Suprapubic skin (tissue), 4 donors: ENCODE data around the gene ODAPH. TPM values are rescaled to one million over a fixed set of nuclear protein-coding genes. Genes with fewer than 3 reads are reported as not detected.
"Not testable (repeated sequence)": the region's sequence is repeated elsewhere in the genome, so short reads cannot be mapped to it uniquely, and the experiment has no call there.

Experiments
- DNase-seq, 2 donors: peaks; one replicate each; pipeline ENCODE4 v3.0.0-alpha.2; 2019; ENCODE audit warnings: low spot score in 2 of 2
- H3K27ac ChIP-seq: fragments of 200-600 bp; sonication (generic); one replicate; pipeline ENCODE4 v1.5.1; 2019
- H3K27me3 ChIP-seq: fragments of 200-600 bp; sonication (generic); one replicate; pipeline ENCODE4 v1.5.1; 2019
- H3K36me3 ChIP-seq: fragments of 200-600 bp; sonication (generic); one replicate; pipeline ENCODE4 v1.5.1; 2019
- H3K4me1 ChIP-seq: fragments of 200-600 bp; sonication (generic); one replicate; pipeline ENCODE4 v1.5.1; 2019
- H3K4me3 ChIP-seq: fragments of 200-600 bp; sonication (generic); one replicate; pipeline ENCODE4 v1.5.1; 2019; ENCODE audit warnings: mild to moderate bottlenecking
- H3K9me3 ChIP-seq: fragments of 200-600 bp; sonication (generic); one replicate; pipeline ENCODE4 v1.5.1; 2019
- EP300 ChIP-seq: sonication (generic); formaldehyde crosslinking; IDR thresholded peaks from one replicate; pipeline ENCODE4 v1.6.1; 2017; ENCODE audit warnings: antibody characterized with exemption
- POLR2A ChIP-seq, 2 donors: fragments of 450-650 bp; IDR thresholded peaks; one replicate each; pipeline ENCODE4 v1.6.1; 2017; ENCODE audit warnings: antibody characterized with exemption in 2 of 2, mild to moderate bottlenecking in 2 of 2, moderate library complexity in 2 of 2
- POLR2AphosphoS5 ChIP-seq, 3 donors: sonication (generic); formaldehyde crosslinking; IDR thresholded peaks; one replicate each; pipeline ENCODE4 v1.6.1; 2017; ENCODE audit warnings: antibody characterized with exemption in 3 of 3
- WGBS: methylation state at CpG from one replicate; pipeline ENCODE4 v1.1.5; 2018; 5-methylcytosine and 5-hydroxymethylcytosine counted together
- total RNA-seq, 4 donors: library from RNA; depleted of rRNA; stranded (reverse); fragments of >200 nt; gene quantifications; one replicate each; pipeline ENCODE4 v1.1.0, GENCODE V29; 2016
- TF ChIP-seq, protein P1 (sequence below), 2 donors: fragments of 200-600 bp in 1 of 2; fragments of 450-650 bp in 1 of 2; sonication (generic) in 1 of 2; IDR thresholded peaks; one replicate each; pipeline ENCODE4 v1.5.1; 2016 to 2019; ENCODE audit warnings: antibody characterized with exemption in 2 of 2, mild to moderate bottlenecking in 1 of 2, moderate library complexity in 1 of 2

The ODAPH gene
- total RNA-seq, 4 donors from 2014 or later = 0.56 TPM; not detected in 3

DNA sequence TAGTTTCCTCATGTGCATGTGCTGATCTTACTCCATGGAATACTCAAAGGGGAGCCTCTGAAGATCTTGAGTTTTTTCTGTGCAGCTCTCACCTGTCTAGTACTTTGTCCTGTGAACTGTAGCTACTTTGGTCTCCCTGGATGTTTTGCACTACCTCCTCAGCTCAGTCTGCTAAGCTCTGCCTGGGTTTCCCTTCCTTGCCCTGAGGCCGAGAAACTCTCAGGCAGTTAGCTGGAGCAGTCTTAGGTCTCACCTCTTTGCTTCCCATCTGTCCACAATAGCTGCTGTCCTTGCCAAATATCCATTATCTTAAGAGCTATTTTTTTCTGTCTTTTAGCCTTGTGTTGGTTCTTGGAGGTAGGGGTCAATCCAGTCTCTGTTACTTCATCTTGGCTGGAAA is 30.0 kb upstream of the ODAPH start:
- Histone ChIP-seq H3K4me3 (no peak overlapping the region), H3K27ac (no peak overlapping the region), H3K9me3 (no peaks in the 10 kb centered on the region), H3K27me3 (no peaks in the 10 kb centered on the region), H3K36me3 (peaks cover 70% of the 10 kb centered on the region), H3K4me1 (no peaks in the 10 kb centered on the region)
- no peak for DNase-seq
- TF ChIP-seq EP300 (no peak), POLR2AphosphoS5 (IDR thresholded peaks at IDR 0.05) (no peak)
- TF ChIP-seq, protein P1, sequence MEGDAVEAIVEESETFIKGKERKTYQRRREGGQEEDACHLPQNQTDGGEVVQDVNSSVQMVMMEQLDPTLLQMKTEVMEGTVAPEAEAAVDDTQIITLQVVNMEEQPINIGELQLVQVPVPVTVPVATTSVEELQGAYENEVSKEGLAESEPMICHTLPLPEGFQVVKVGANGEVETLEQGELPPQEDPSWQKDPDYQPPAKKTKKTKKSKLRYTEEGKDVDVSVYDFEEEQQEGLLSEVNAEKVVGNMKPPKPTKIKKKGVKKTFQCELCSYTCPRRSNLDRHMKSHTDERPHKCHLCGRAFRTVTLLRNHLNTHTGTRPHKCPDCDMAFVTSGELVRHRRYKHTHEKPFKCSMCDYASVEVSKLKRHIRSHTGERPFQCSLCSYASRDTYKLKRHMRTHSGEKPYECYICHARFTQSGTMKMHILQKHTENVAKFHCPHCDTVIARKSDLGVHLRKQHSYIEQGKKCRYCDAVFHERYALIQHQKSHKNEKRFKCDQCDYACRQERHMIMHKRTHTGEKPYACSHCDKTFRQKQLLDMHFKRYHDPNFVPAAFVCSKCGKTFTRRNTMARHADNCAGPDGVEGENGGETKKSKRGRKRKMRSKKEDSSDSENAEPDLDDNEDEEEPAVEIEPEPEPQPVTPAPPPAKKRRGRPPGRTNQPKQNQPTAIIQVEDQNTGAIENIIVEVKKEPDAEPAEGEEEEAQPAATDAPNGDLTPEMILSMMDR (IDR thresholded peaks at IDR 0.05) = no peak
- 96% methylated on average over 1 of the region's 1 CpG for WGBS

DNA sequence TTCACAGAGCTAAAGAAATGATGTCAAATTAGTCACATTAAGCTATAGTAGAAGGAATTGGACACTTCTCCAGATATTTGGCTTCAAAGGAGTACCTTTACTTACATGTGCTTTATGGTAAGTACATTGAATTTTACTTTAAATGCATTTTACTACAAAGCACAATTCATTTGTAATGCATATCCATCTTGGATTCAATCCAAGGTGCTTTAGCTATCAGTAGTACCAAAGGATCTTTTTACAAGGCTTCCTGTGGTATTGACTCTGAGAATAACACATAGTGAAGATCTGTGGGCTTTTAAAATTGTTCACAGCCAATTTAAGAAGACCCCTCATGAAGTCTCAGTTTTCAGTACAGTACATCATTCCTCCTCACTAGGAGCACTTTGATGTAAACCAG is 28.4 kb upstream of the ODAPH start:
- H3K9me3 ChIP-seq = peaks cover 2% of the 10 kb centered on the region
- H3K36me3 ChIP-seq = peaks cover 76% of the 10 kb centered on the region
- DNase-seq = no peak
- H3K27ac ChIP-seq = no peak overlapping the region
- no peak overlapping the region for H3K4me3 ChIP-seq
- TF ChIP-seq POLR2AphosphoS5 (IDR thresholded peaks at IDR 0.05) (no peak), EP300 (no peak), POLR2A (IDR thresholded peaks at IDR 0.05) (no peak)
- TF ChIP-seq, protein P1 (IDR thresholded peaks at IDR 0.05) = no peak
- no peaks in the 10 kb centered on the region for H3K4me1 ChIP-seq
- no peaks in the 10 kb centered on the region for H3K27me3 ChIP-seq

DNA sequence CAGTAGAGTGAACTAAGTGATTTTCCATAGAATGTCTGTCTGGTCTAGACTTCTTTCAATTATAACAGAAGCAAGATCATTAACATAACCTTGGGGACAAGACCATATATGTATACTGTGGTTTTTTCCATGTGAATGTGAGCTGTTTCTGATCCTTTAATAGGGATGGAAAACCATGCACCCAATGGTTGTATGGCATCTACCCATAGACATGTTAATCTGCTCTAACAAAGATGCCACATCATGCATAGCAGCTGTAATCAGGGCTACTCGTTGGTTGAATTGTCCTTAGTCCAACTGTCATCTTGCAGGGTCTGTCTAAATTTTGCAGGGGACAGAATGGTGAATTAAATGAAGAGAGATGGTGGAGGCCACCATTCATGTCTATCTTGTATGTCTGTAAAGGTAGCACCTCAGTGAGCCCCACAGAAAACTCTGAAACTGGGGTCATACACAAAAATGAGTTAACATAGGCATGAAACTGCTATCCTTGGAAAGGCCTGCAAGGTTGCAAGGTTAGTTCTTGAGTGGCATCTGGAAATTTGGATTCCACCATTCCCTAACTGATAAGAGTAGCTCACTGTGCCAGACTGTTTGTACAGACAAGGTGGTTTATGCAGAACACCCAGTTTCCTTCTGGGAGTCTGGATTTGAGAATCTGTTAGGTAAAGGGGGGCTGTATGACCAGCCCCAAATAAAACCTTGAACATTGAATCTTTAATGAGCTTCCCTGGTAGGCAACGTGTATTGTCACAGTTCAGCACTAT is 25.1 kb upstream of the ODAPH start:
- H3K27ac ChIP-seq = no peak overlapping the region
- peaks cover 71% of the 10 kb centered on the region for H3K36me3 ChIP-seq
- no peak for DNase-seq
- H3K27me3 ChIP-seq = no peaks in the 10 kb centered on the region
- 97% methylated on average over 2 of the region's 2 CpGs for WGBS
- H3K4me1 ChIP-seq = no peaks in the 10 kb centered on the region
- TF ChIP-seq POLR2A (IDR thresholded peaks at IDR 0.05) (no peak), EP300 (no peak)
- peaks cover 9% of the 10 kb centered on the region for H3K9me3 ChIP-seq
- no peak overlapping the region for H3K4me3 ChIP-seq

DNA sequence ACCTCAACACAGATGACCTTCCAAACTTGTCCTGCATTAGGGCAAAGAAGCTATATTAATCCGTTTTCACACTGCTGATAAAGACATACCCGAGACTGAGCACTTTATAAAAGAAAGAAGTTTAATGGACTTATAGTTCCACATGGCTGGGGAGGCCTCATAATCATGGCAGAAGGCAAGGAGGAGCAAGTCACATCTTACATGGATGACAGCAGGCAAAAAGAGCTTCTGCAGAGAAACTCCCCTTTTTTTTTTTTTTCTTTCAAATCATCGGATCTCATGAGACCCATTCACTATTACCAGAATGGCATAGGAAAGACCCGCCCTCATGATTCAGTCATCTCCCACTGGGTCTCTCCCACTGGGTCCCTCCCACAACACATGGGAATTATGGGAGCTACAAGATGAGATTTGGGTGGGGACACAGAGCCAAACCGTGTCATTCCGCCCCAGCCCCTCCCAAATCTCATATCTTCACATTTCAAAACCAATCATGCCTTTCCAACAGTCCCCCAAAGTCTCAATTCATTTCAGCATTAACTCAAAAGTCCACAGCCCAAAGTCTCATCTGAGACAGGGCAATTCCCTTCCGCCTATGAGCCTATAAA is 24.2 kb upstream of the ODAPH start:
- not testable (repeated sequence) for H3K27ac ChIP-seq, DNase-seq, H3K4me1 ChIP-seq, H3K9me3 ChIP-seq, H3K4me3 ChIP-seq, H3K27me3 ChIP-seq
- WGBS = 98% methylated on average over 7 of the region's 7 CpGs
- peaks cover 63% of the 10 kb centered on the region for H3K36me3 ChIP-seq

DNA sequence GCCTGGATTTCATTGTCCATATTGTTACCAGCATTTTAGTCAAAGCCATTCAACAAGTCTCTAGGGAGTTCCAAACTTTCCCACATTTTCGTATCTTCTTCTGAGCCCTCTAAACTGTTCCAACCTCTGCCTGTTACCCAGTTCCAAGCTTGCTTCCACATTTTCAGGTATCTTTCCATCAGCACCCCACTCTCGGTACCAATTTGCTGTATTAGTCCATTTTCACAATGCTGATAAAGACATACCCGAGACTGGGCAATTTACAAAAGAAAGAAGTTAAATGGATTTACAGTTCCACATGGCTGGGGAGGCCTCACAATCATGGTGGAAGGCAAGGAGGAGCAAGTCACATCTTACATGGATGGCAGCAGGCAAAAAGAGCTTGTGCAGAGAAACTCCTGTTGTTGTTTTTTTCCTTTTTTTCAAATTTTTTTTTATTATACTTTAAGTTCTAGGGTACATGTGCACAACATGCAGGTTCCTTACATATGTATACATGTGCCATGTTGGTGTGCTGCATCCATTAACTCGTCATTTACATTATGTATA is 22.5 kb upstream of the ODAPH start:
- H3K36me3 ChIP-seq = peaks cover 47% of the 10 kb centered on the region

DNA sequence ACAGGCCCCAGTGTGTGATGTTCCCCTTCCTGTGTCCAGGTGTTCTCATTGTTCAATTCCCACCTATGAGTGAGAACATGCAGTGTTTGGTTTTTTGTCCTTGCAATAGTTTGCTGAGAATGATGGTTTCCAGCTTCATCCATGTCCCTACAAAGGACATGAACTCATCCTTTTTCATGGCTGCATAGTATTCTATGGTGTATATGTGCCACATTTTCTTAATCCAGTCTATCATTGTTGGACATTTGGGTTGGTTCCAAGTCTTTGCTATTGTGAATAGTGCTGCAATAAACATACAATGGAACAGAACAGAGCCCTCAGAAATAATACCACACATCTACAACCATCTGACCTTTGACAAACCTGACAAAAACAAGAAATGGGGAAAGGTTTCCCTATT is 21.9 kb upstream of the ODAPH start:
- H3K4me1 ChIP-seq, DNase-seq, H3K27me3 ChIP-seq, H3K4me3 ChIP-seq, H3K27ac ChIP-seq, H3K9me3 ChIP-seq: not testable (repeated sequence)
- peaks cover 42% of the 10 kb centered on the region for H3K36me3 ChIP-seq

More for the DNA sequence above, 22.5 kb upstream of the ODAPH start:
- not testable (repeated sequence) for H3K4me3 ChIP-seq, DNase-seq, H3K27me3 ChIP-seq, H3K4me1 ChIP-seq, H3K9me3 ChIP-seq, H3K27ac ChIP-seq
- 94% methylated on average over 4 of the region's 4 CpGs for WGBS

DNA sequence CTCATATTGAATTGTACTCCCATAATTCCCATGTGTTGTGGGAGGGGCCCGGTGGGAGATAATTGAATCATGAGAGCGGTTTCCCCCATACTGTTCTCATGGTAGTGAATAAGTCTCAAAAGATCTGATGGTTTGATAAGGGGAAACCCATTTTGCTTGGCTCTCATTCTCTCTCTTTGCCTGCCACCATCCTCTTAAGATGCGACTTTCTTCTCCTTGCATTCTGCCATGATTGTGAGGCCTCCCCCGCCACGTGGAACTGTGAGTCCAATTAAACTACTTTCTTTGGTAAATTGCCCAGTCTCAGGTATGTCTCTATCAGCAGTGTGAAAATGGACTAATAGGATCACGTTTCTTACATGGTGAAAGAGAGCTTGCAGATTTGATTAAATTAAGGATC is 18.6 kb upstream of the ODAPH start:
- not testable (repeated sequence) for H3K27me3 ChIP-seq, DNase-seq, H3K27ac ChIP-seq, H3K9me3 ChIP-seq, H3K4me3 ChIP-seq, H3K4me1 ChIP-seq
- peaks cover 17% of the 10 kb centered on the region for H3K36me3 ChIP-seq
- WGBS = 82% methylated on average over 6 of the region's 6 CpGs

DNA sequence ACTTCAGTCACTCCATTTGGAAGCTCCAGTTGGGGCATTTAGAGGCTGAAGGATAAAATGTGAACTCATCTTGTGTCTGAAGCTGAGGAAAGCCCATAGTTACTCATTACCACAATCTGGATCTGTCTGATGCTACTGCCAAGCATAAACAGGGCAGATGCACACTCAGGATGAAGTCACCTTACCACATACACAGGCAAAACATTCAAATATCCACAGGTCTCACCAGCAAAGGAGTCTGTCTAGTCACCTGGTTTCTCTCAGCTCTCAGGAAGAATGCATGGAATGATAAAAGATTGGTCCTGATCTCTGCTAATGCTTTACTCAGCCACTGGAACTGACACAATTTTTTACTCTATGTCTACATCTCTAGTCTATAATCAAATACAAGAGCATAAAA is 13.0 kb upstream of the ODAPH start:
- DNase-seq = no peak
- TF ChIP-seq, protein P1 (IDR thresholded peaks at IDR 0.05) = no peak
- TF ChIP-seq POLR2AphosphoS5 (IDR thresholded peaks at IDR 0.05) = no peak
- TF ChIP-seq POLR2A (IDR thresholded peaks at IDR 0.05) = no peak
- TF ChIP-seq EP300 = no peak
- Histone ChIP-seq H3K36me3 (peaks cover 13% of the 10 kb centered on the region), H3K4me1 (no peaks in the 10 kb centered on the region), H3K27me3 (no peaks in the 10 kb centered on the region), H3K27ac (no peak overlapping the region), H3K4me3 (no peak overlapping the region), H3K9me3 (no peaks in the 10 kb centered on the region)

DNA sequence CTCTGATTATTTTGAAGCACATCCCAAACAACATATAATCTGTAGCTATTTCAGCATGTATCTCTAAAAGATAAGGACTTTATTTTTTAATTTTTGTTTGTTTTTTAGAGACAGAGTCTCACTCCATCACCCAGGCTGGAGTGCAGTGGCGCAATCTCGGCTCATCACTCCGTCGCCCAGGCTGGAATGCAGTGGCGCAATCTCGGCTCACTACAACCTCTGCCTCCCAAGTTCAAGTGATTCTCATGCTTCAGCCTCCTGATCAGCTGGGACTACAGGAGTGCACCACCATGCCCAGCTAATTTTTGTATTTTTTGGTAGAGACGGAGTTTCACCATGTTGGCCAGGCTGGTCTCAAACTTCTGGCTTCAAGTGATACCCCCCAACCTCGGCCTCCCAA is 11.6 kb upstream of the ODAPH start:
- not testable (repeated sequence) for H3K27me3 ChIP-seq, H3K27ac ChIP-seq, H3K4me1 ChIP-seq, DNase-seq, H3K4me3 ChIP-seq, H3K9me3 ChIP-seq
- WGBS = 94% methylated on average over 8 of the region's 8 CpGs
- peaks cover 13% of the 10 kb centered on the region for H3K36me3 ChIP-seq
